Hematopoietic multipotent progenitor cell (in vitro differentiated cells): ENCODE measurements around the gene EBF4. TPM values are rescaled to one million over a fixed set of nuclear protein-coding genes. Genes with fewer than 3 reads are reported as not detected.
"Not testable (repeated sequence)": the region's sequence is repeated elsewhere in the genome, so short reads cannot be mapped to it uniquely, and the experiment has no call there.

Experiments
- DNase-seq, 3 donors: peaks; one replicate each; pipeline ENCODE4 v3.0.0-alpha.2; 2011 to 2015; ENCODE audit warnings: low read depth in 2 of 3, low spot score in 2 of 3
- total RNA-seq: library from RNA; depleted of rRNA; stranded (reverse); fragments of >200 nt; gene quantifications from one replicate; pipeline ENCODE4 v1.2.3, GENCODE V29; 2012

EBF4 gene
- total RNA-seq, 1 donor, result 6.2 TPM

DNA sequence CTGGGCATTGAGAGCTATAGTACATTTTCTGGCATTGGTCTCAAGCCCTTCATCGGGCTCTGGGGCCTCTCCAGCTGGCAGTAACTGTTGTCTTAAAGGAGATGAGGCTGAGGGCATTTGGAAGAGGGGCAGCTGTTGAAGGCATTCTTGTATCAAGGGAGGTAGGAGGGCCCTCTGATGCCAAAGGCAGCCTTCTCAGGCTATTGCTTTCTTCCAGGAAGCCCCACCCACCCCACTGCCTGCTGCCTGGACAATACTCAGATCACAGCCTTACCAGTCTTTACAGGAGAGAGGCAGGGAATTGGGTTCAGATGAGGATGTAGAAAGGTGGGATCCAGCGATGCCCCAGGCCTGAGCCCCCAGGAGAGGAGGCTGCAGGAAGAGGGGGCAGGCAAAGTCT, 61.8 kb downstream of the EBF4 start:
- no peak for DNase-seq

DNA sequence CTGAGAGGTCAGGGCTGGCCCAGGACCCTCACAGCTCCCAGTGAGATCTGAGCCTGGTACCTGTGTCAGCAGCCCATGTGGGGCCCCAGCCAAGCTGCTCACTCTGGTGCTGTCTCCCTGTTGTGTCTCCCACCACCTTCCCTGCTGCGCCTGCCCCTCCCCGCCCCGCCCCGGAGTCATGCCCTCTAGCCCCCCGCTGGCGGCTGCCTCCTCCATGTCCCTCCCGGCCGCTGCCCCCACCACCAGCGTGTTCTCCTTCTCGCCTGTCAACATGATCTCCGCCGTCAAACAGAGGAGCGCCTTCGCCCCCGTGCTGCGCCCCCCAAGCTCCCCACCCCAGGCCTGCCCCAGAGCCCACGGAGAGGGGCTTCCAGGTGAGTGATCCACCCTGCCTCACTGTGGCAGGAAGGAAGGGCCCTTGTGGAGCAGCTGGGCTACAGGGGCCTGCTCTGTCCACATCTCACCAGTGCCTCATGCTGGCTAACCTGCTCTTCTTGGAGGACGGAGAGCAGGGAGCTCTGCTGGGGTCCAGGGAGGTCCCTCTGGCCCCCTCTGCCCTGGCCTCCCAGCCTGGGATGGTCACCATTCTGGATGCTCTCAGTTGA, 63.0 kb downstream of the EBF4 start:
- no peak for DNase-seq

GRCh38 chr20:2756056-2756611, 63.6 kb downstream of the EBF4 start:
- DNase-seq, result peak in 2 of 3 donors; percentile 22 to 36

- no peak for DNase-seq
Measured at GRCh38 chr20:2757001-2757400, 64.4 kb downstream of the EBF4 start.

DNA sequence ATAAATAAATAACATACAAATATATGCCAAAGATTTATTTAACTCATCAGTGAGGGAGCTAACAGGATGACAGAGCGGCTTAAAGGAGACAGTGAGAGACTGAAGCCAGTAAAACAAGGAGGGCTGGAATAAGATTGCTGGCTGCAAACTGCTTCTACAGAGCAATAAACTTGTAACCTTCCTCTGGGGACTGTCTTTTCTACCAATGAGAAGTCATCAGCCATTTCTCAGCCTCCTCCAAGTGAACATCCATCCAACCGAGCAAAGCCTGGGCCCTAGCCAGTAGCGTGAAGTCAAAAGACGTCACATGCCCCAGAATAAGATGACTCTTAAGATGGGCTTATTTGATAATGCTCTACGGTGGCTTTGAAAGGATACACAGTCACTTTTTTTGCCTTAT, 65.4 kb downstream of the EBF4 start:
- no peak for DNase-seq

DNA sequence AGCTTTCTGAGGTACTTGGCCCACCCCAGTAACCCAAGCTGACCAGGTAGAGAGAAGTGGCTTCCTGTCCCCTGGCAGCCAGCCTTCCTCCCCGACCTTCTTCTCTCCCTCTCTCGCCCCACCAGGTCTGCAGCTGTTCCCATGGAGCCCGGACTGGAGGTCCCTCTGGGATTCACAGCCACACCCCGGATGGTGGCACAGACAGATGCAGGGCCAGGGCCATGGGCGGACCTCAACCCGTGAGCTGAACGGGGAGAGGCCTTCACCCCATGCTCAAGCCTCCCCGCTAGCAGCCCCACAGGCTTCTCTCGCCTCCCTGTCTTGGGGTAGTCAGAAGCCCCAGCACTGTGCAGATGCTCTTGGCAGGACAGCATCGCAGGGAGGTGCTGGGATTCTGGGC, 66.6 kb downstream of the EBF4 start:
- no peak for DNase-seq

DNA sequence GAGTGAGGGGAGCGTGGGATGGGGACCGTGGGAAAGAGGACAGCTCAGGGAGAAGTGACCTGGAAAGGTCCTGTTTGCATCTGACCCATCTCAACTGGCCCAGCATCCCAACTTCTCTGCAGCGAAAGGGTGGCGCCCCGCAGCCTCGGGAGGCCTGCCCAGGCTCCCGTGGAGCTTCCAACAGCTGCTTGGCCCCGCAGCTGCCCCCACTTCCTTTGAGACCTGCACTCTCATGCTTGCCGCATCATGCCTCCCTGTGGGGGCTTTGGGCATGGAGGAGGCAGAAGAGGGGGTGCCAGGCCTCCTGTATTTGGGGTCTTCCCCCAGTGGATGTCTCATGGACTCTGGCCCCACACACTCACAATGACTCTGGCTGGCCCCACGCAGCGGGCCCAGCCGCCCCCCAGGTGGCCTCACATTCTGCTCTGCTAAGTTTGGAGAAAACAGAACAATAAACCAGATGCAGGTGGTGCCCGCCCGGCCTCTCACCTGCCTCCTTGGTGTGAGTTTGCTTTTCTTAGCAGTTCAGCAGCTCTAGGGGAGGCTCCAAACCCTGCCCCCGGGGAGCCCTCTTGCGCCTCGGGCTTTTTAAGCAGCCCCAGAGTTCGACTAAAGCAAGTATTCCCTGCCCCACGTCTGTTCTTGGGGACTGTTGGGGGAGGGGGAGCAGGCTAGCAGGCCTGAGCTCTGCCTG, 67.2 kb downstream of the EBF4 start:
- DNase-seq, result peak in 1 of 3 donors; percentile 22

DNA sequence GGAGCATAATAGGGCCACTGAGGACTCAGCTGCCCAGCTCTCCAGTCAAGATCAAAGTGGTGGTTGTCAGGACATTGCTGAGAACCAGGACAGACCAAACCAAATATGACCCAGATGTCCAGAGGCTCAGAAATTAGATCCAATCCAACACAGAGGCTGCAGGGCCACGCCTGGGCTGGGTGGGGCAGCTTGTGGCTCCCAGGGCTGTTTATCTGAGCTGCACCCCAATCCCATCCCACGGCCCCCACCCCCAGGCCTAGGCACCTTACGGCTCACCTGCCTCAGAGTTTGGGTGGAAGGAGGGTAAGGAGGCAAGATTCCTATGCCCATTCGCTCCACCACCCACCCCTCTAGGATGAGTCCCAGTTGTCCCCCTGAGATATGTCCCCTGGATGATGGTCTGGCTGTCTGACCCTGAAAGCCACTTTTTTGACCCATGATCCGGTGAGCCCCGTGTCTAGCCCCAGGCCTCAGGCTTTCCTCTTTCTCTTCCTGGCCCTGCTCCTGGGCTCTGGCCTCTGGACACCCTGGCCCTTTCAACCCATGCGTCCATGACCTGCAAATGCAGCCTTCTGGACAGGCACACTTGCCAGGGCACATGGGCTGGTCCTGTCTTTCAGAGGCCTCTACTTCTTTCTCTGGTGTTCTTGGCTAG, 67.8 kb downstream of the EBF4 start:
- DNase-seq, result no peak

DNA sequence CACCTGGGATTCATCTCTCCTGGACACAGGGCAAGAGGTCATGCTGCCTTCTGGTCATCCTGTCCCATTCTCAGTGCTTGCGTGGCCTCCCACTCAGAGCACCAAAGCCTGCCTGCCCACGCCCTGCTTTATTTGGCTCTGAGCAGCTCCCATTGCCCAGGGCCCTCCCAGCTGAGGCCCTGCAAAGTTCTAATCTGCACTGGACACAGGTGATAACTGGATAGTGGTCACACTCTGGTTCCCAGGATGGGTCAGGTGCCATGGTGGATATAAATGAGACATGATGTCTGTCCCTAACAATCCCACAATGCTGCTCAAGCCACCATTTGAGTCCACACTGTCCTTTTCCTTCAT, 68.3 kb downstream of the EBF4 start:
- DNase-seq, result no peak

- DNase-seq, result no peak
Measured at GRCh38 chr20:2761885-2762284, 69.3 kb downstream of the EBF4 start.

GRCh38 chr20:2762578-2763131, 70.1 kb downstream of the EBF4 start:
- DNase-seq, result no peak

DNA sequence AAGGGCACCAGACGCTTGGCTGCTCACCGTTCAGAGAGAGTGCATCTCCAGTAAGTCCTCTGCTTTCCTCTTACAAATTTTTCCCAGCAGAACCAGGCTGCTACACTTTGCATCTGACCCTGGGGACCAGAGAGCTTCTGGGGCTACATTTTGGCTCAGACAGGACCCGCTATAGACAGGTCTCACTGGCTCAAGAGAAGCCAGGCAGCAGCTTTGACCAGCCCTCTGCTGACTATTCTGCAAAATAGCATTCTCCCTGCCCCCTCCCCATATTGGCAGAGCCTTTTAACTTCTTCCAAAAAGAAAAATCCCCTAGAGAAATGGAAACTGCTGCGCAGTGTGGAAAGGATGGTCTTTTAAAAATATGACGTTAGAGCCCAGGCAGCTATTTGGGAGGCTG, 70.6 kb downstream of the EBF4 start:
- no peak for DNase-seq

DNA sequence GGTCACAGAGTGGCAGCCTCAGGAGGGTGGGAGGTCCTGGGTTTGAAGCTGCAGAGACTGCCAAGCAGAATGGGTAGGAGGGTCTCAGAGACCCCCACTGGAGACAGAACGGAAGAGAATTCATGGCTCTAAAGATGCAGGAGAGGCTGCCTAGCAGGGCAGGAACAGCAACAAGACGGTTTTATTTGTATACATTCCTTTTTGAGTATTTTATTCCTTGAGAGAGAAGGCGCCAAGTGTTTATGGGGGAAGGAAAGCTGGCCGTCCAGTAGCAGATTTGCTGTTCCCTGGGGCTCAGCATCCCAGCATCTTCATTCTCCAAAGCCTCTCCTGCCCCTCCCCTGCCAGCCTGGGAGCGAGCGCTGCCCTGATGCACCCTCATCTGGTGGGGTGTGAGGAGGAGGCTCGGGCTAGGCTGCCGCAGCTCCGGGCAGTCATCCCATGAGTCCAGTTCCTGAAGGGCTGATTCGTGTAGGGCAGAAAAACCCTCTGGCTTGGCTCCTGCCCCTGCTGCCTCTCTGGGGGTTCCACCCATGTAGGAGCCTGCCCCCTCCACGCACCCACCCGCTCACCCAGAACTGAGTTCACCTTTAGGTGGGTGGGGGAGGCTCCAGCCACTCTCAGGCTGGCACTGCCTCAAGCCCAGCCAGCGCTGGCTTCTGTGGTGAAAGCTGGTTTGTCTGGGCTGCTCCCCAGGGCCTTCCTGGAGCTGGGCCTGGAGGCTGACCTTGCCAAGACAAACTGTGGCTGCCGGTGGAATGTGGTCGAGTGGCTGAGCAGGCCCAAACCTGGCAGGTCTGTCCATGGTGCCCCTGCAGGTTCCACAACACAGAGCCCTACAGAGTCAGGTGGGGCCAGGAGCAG, 75.4 kb downstream of the EBF4 start:
- no peak for DNase-seq

- DNase-seq, result no peak
Measured at GRCh38 chr20:2768632-2769015, 76.0 kb downstream of the EBF4 start.

- DNase-seq, result not testable (repeated sequence)
Measured at GRCh38 chr20:2770091-2770490, 77.5 kb downstream of the EBF4 start.

DNA sequence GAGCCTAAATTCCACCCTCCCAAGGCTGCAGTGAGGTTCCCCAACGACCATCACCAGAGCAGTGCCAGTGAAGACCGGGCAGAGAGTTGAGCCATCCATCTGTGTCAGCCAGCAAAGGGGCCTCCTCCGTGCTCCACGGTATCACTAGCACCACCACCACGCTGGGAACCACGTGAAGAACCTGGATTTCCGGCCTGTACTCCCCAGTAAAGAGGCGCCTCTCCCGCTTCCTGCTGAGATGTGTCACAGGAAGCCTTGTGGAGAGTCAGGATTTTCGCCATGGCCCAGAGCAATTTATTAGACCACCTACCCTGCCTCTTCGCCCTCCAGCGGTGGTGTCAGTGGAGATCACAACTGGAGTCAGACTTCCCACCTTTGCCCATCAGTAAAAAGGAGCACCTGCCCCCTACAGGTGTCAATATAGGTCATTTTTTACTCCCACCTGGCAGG, 79.1 kb downstream of the EBF4 start:
- no peak for DNase-seq

DNA sequence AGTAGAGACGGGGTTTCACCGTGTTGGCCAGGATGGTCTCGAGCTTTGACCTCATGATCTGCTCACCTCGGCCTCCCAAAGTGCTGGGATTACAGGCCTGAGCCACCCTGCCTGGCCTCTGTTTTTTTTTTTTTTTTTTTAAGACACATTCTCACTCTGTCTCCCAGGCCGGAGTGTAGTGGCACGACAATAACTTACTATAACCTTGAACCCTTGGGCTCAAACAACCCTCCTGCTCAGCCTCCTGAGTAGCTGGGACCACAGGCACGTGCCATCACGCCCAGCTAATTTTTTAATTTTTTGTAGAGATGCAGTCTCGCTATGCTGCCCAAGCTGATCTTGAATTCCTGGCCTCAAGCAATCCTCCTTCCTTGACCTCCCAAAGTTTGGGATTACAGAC, 81.2 kb downstream of the EBF4 start:
- DNase-seq, result no peak

DNA sequence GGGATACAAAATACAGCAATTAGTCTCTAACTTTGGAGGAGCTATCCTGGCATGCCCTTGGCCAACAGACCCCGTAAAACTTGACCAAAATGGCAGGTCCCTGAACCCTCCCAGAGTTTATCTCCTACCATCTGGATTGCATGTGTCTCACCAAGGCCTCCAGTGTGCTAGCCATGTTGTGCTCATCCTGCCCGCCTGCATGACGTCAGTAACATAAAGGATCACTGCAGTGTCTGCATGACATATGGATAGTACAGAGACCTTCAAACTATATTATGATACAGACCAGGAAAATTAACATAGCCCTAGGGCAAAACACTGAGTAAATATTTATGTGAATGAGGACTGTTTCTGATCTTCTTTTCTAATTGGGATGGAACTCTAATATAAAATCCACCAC, 82.6 kb downstream of the EBF4 start:
- DNase-seq, result no peak

DNA sequence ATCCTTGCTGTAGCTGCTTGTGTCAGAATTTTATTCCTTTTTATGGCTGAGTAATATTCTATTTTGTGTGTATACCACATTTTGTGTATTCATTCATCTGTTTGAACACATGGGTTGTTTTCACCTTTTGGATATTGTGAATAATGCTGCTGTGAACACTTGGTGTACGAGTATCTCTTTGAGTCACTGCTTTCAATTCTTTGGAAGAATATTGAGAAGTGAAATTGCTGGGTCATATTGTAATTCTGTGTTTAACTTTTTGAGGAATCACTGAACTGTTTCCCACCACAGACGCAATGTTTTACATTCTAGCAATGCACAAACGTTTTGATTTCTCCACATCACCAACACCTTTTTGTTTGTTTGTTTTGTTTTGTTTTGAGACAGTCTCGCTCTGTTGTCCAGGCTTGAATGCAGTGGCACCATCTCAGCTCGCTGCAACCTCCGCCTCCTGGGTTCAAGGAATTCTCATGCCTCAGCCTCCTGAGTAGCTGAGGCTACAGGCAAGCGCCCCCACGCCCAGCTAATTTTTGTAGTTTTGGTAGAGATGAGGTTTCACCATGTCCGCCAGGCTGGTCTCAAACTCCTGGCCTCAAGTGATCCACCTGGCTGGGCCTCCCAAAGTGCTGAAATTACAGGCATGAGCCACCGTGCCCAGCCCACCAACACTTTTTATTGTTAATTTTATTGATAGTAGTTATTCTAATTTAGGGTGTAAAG, 86.2 kb downstream of the EBF4 start:
- DNase-seq, result no peak

DNA sequence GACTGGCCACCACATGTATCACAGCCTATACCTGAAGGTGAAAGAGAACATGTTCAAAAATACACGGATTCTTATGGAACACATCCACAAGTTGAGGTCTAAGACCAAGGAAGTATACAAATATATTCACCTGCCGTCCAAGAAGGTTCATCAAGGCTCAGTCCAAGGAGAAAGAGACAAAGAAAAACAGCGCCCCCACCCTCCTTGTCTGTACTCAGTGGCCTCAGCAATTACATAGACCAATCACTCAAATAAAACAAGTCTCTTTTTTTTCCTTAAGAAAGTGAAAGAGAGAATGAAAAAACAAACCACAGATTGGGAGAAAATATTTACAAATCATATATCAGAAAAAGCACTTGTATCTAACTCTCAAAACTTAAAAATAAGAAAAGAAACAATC, 88.4 kb downstream of the EBF4 start:
- no peak for DNase-seq
